ENCODE results near the gene ABCB11. TPM values are rescaled to one million over a fixed set of nuclear protein-coding genes. Genes with fewer than 3 reads are reported as not detected.

ABCB11 gene
- polyA plus RNA-seq, 1 donor from 2014 or later: not detected

GRCh38 chr2:169001116-169001815, 29.9 kb downstream of the ABCB11 start:
- Histone ChIP-seq H4K20me1 (ENCODE audit: insufficient read depth) (no peaks in the 10 kb centered on the region), H3K27me3 (ENCODE audit: insufficient read depth, low read depth, low read length) (no peaks in the 10 kb centered on the region), H3K79me2 (replicated peaks; ENCODE audit: insufficient read depth, low read length) (no peaks in the 10 kb centered on the region), H3F3A (ENCODE audit: insufficient read depth, low read length, poor library complexity, severe bottlenecking) (no peaks in the 10 kb centered on the region), H3K9me3 (ENCODE audit: low read length) (no peaks in the 10 kb centered on the region), H3K4me2 (ENCODE audit: low read length) (no peak overlapping the region), H3K4me3 (ENCODE audit: low read length) (no peak overlapping the region), H3K27ac (ENCODE audit: low read length) (no peak overlapping the region), H3K36me3 (ENCODE audit: insufficient read depth, low read length) (no peaks in the 10 kb centered on the region), H2AFZ (ENCODE audit: low read depth, low read length) (no peak overlapping the region), H3K9me2 (ENCODE audit: insufficient read depth, low read length) (no peaks in the 10 kb centered on the region), H3K9ac (ENCODE audit: low read length) (no peak overlapping the region)
- TF ChIP-seq EP300 (conservative IDR thresholded peaks at IDR 0.05; ENCODE audit: poor library complexity, severe bottlenecking) (no peak), CTCF (IDR thresholded peaks at IDR 0.05; ENCODE audit: poor library complexity, severe bottlenecking) (no peak), RAD21 (conservative IDR thresholded peaks at IDR 0.05) (no peak), MXI1 (conservative IDR thresholded peaks at IDR 0.05; ENCODE audit: poor library complexity, severe bottlenecking) (no peak), TAF1 (IDR thresholded peaks at IDR 0.05; ENCODE audit: low read depth) (no peak), POLR2AphosphoS5 (IDR thresholded peaks at IDR 0.05) (no peak), SMC3 (conservative IDR thresholded peaks at IDR 0.05; ENCODE audit: poor library complexity) (no peak), EZH2 (IDR thresholded peaks at IDR 0.05; ENCODE audit: borderline replicate concordance, insufficient read depth, low read length, poor library complexity, severe bottlenecking) (no peak)
- TF ChIP-seq, protein P1, sequence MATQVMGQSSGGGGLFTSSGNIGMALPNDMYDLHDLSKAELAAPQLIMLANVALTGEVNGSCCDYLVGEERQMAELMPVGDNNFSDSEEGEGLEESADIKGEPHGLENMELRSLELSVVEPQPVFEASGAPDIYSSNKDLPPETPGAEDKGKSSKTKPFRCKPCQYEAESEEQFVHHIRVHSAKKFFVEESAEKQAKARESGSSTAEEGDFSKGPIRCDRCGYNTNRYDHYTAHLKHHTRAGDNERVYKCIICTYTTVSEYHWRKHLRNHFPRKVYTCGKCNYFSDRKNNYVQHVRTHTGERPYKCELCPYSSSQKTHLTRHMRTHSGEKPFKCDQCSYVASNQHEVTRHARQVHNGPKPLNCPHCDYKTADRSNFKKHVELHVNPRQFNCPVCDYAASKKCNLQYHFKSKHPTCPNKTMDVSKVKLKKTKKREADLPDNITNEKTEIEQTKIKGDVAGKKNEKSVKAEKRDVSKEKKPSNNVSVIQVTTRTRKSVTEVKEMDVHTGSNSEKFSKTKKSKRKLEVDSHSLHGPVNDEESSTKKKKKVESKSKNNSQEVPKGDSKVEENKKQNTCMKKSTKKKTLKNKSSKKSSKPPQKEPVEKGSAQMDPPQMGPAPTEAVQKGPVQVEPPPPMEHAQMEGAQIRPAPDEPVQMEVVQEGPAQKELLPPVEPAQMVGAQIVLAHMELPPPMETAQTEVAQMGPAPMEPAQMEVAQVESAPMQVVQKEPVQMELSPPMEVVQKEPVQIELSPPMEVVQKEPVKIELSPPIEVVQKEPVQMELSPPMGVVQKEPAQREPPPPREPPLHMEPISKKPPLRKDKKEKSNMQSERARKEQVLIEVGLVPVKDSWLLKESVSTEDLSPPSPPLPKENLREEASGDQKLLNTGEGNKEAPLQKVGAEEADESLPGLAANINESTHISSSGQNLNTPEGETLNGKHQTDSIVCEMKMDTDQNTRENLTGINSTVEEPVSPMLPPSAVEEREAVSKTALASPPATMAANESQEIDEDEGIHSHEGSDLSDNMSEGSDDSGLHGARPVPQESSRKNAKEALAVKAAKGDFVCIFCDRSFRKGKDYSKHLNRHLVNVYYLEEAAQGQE (IDR thresholded peaks at IDR 0.05; ENCODE audit: borderline replicate concordance): no peak

GRCh38 chr2:168999668-169000213, 31.4 kb downstream of the ABCB11 start:
- H3K4me2 ChIP-seq (ENCODE audit: low read length): no peak overlapping the region
- H3K9me2 ChIP-seq (ENCODE audit: insufficient read depth, low read length): no peaks in the 10 kb centered on the region
- no peak overlapping the region for H3K4me3 ChIP-seq (ENCODE audit: low read length)
- no peaks in the 10 kb centered on the region for H3K79me2 ChIP-seq (replicated peaks; ENCODE audit: insufficient read depth, low read length)
- H3K27me3 ChIP-seq (ENCODE audit: insufficient read depth, low read depth, low read length): no peaks in the 10 kb centered on the region
- no peaks in the 10 kb centered on the region for H3K9me3 ChIP-seq (ENCODE audit: low read length)
- H3K36me3 ChIP-seq (ENCODE audit: insufficient read depth, low read length): no peaks in the 10 kb centered on the region
- H3K9ac ChIP-seq (ENCODE audit: low read length): no peak overlapping the region
- no peak overlapping the region for H3K27ac ChIP-seq (ENCODE audit: low read length)
- H3F3A ChIP-seq (ENCODE audit: insufficient read depth, low read length, poor library complexity, severe bottlenecking): no peaks in the 10 kb centered on the region
- H4K20me1 ChIP-seq (ENCODE audit: insufficient read depth): no peaks in the 10 kb centered on the region
- no peak for TF ChIP-seq EP300 (conservative IDR thresholded peaks at IDR 0.05; ENCODE audit: poor library complexity, severe bottlenecking)
- TF ChIP-seq RAD21 (conservative IDR thresholded peaks at IDR 0.05): no peak
- TF ChIP-seq MXI1 (conservative IDR thresholded peaks at IDR 0.05; ENCODE audit: poor library complexity, severe bottlenecking): no peak
- no peak for TF ChIP-seq POLR2AphosphoS5 (IDR thresholded peaks at IDR 0.05)
- TF ChIP-seq, protein P1 (IDR thresholded peaks at IDR 0.05; ENCODE audit: borderline replicate concordance): no peak
- TF ChIP-seq SMC3 (conservative IDR thresholded peaks at IDR 0.05; ENCODE audit: poor library complexity): no peak
- no peak for TF ChIP-seq CTCF (IDR thresholded peaks at IDR 0.05; ENCODE audit: poor library complexity, severe bottlenecking)
- TF ChIP-seq TAF1 (IDR thresholded peaks at IDR 0.05; ENCODE audit: low read depth): no peak
- TF ChIP-seq EZH2 (IDR thresholded peaks at IDR 0.05; ENCODE audit: borderline replicate concordance, insufficient read depth, low read length, poor library complexity, severe bottlenecking): no peak
- H2AFZ ChIP-seq (ENCODE audit: low read depth, low read length): no peak overlapping the region

Measured in neural cell (in vitro differentiated cells).